Measurements from ENCODE around the gene NR3C1.

DNA sequence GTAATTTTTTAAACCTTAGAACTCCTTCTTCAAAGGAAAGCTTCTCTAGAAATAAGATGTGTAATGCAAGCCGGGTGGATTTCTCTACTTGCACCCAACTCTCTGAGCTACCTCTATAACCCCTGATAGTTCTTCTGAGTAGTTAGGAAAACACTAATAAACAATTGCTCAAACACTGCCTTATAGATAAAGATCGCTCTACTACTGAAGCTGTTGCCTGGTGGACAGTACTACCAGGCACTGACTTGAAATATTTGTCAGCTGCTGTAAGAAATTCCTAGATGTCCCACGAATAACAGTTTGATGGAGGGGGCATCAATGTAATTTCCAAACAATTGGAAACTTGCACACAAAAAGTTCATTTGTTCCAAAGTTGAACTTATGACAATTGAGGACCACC lies 42.0 kb downstream of the NR3C1 start:
- TF ChIP-seq EZH2 (IDR thresholded peaks at IDR 0.05), result no peak
- TF ChIP-seq, protein P1, sequence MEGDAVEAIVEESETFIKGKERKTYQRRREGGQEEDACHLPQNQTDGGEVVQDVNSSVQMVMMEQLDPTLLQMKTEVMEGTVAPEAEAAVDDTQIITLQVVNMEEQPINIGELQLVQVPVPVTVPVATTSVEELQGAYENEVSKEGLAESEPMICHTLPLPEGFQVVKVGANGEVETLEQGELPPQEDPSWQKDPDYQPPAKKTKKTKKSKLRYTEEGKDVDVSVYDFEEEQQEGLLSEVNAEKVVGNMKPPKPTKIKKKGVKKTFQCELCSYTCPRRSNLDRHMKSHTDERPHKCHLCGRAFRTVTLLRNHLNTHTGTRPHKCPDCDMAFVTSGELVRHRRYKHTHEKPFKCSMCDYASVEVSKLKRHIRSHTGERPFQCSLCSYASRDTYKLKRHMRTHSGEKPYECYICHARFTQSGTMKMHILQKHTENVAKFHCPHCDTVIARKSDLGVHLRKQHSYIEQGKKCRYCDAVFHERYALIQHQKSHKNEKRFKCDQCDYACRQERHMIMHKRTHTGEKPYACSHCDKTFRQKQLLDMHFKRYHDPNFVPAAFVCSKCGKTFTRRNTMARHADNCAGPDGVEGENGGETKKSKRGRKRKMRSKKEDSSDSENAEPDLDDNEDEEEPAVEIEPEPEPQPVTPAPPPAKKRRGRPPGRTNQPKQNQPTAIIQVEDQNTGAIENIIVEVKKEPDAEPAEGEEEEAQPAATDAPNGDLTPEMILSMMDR (IDR thresholded peaks at IDR 0.05), result no peak

Measured in neural progenitor cell (in vitro differentiated cells).